GM19240 (cell line): Measurements from ENCODE around the gene CTRB1.
A peak's percentile ranks its signal among the peaks of the same experiment; 100 is the strongest.

ENCODE experiments used
- DNase-seq: peaks from one replicate; pipeline ENCODE4 v3.0.0; 2011; ENCODE audit warnings: low spot score; ENCODE audit not compliant: insufficient read length

Gene CTRB1

DNA sequence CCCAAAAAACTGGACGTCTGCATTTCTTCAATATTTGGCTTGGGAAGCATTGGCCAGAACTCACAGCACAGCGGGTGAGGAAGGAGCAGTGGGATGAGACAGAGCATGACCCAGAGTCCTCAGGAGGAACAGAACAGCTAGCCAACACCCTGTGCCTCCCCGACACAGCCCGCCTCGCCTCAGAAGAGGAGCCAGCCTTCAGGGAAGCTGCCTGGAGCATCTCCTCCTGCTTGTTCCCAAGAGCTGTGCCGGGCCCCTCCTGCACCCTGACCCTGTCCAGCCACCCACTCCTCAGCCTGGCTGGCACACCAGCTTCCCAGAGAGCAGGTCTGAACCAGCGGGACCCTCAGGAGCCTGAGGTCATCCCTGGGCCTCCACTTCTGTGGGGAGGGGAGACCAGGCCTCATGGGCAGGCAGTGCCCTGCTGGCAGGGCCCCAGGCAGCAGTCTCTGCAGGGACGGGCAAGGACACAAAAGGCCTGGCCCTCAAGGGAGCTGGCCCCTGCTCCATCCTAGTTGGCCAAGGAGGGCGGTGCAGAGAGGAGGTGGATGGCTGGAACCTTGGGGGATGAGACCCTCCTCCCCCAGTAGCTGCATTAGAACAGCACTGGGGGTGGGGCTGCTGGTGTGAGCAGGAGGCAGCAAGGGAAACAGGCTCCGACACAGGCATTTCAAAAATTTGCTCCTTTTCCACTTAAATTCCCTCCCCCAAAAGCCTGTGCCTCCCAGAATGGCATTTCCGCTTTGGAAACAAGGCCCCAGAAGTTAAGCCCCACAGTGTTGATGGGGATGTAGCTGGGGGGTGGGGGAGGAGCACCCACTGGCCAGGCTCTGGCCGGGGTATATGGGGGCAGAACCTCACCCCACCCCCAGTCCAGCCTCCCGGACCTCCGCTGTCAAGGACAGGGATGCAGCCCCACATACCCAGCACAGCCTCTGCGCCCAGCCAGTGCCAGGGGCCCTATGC, 34.4 kb downstream of the CTRB1 start:
- no peak for DNase-seq

DNA sequence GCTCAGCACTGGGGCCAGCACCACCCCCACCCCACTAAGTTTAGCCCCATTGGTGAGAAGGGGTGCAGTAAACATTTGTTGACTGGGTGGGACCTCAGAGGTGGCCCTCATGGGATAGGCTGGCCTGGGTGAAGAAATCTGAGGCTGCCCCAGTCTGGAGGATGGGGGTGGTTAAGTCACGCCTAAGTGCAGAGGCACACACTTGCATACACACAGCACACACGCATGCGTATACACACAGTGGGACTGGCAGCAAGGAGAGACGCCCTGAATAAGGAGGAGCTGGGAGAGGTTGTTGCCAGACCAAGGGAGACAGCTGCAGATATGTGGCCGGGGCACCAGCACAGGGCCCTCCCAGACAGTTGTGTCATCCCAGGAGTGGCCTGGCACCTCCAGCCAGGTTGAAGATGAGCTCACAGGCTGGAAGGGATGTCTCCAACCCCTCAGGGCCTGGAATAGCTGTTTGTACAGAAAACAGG, 35.6 kb downstream of the CTRB1 start:
- DNase-seq, result no peak

DNA sequence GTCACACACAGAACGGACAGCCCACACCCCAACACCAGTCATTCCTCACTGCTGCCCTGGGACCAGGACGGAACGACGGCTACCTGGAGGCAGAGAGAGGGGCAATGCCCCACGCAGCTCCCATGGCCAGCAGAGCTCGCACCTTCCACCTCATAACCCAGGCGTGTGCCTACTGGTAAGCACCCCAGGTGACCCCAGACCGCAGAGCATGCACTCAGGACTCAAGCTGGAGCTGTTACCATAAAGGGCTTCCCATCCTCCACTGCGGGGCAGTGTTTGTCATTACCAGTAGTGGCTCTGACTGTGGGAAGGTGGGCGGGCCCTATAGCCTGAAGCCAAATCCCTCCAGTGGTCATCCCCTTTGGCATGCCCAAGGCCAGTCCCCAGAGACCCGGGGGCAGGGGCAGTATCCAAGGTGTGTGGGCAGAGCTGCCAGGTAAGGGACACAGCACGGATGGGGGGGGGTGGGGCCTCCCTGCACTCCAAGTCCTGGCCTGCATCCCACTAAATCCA, 37.3 kb downstream of the CTRB1 start:
- no peak for DNase-seq

DNA sequence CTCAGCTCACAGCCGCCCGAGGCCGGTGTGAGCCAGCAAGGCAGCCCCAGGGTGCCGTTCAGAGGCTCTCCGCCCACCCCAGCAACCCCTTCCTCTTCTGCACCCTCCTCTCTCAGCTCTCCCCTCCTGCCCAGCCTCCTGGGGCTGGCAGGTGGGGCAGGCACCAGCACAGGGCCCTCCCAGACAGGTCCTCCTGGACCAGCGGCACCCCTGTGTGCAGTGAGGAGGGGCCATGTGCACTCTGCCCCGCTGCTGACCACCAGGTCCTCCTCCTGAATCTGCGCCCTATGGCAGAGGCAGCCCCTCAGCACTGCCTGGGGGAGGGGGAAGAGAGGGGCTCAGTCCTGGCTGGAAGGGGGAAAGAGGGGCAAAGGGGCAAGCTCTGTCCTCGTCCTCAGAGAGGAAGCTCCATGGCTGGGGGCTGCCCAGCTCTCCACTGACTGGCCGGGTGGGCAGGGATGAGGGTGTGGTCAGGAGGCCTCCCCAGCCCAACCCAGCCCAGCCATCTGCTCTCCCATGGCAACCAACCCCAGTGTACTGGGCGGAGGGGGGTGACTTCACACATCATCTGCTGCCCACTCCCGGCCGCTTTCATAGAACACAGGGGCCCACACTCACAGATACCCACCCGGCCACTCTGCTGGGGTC, 38.0 kb downstream of the CTRB1 start:
- no peak for DNase-seq

DNA sequence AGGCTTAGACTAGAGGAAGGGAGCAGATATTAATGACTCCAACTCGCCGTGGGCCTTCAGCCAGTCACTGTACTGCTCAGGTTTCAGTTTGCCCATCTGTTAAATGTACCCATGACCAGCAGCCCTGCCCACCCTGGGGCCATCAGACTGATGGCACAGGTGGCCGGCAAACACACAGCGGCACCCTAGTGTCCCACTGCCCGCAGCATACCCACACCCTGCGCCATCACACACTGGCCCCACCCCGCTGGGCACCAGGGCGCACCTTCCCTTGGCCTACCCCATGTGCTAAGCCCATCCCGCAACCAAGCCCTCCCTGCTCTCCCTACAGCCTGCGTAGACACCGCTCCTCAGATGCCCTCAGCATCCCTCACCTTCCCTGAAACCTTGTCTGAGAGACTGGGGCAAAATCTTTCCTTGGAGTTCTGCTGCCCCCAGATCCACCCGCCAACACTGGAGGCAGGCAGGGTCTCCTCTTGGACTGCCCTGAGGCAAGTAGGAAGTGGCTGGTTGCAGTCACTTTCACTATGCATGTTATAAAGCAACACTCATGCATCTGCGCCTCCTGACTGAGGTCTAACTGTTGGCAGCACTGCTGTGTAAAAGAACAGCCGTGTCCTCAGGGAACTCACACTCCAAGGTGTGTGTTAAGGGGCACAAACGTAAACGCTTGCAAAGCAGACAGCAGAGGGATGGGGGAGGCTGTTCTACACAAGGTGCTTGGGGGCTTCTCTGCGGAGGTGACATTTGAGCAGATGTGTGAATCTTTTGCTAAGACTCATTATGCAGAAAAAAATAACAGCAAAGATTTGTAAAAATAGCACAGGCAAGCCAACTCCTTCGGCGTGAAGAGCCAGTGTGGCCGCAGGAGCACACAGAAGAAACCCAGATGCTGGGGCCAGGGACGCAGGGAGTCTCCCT, 39.4 kb downstream of the CTRB1 start:
- no peak for DNase-seq

DNA sequence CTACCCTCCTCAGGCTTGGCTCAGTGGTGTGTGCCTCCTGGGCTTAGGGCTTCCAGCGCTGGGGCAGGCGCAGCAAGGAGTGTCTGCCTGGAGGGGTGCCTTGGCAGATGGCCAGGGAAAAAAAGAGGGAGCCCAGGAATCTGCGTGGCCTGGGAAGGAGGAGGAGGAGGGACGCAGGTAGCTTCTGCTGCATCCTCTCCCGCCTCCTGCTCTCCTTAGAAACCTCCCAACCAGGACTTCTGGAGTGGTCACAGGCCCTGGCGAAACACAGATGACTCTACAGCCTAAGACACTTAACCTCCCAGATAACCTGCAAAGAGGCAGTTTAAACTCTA, 40.0 kb downstream of the CTRB1 start:
- no peak for DNase-seq

DNA sequence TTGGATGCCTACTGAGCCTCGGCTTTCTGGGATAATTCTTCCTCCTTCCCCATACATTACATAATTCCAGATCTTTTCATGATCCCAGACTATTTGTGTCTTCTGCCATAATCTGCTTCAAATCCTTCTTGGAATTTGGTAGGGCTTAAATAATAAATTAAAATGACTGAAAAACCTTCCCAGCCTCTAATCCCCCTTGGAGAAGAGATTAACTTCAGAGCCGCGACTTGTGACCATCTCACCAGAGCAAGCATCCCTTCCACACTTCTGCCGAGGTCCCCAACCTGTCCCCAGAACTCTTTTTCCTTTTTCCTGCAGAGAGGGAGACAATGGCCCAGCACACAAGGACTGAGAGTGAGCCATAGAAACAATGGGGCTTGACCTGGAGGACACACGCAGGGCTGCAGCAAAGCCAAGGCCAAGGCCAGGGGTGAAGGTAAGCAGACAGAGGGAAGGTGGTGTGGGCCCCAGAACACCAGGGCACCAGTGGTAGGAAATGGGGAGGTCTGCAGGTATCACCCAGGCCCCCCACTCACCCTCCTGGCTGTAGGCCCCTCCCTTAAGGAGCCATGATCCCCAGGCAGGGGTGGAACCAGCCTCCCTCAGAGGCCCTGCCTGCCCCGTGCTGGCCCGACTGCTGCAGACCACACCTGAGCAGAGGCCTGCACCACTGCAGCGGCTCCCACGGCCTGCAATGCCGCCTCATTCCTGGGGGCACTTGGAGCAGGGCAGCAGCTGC, 42.2 kb downstream of the CTRB1 start:
- no peak for DNase-seq

DNA sequence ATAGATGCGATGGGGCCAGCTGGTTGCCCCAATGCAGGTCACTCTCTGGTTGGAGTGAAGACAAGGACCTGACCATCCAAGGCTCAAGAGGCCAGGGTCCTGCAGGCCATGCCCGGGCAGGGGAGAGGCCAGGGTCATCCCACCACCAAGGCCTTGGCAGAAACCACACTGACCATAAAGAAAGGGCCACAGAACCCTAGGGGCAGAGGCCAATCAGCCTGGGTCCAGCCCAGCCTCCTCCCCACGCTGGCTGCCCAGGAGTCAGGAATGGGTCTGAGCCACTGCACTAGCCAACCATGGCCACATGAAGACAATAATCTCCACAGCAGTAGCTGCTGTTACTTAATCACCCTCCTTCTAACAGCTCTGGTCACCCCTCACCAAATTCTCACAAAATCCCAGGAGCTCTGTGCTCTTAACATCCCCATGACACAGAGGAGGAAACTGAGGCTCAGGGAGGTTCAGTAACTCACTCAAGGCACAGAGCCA, 42.8 kb downstream of the CTRB1 start:
- no peak for DNase-seq

DNA sequence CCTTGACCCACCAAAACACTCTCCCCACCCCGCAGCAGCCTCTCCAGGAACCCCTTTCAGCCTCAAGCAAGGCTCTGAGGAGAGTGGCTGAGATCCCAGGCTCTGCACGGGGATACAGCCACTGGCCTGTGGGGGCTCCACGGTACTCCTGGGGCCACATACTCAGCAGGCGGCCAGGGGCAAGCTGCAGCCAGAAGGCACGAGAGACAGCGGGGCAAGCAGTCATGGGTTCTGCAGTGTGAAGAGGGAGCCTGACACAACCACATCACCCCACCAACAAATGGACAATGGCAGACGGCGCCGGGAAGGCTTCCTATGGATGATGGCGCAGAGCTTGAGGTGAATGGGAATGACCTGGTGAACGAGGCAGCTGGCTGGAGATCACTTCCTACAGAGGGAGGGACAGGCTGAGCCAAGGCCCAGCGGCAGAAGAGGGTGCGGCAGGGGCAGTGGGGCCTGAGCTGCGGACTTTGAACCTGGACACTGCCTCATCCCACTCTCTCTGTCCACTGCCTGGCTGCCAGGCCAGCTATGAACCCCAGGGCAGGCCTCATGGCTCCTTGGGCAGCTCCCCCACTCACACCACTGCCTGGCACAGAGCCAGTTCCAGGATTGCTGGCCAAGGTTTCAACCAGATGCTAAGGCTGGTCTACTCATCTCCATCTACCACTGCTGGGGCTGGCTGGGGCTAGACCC, 43.5 kb downstream of the CTRB1 start:
- no peak for DNase-seq

DNA sequence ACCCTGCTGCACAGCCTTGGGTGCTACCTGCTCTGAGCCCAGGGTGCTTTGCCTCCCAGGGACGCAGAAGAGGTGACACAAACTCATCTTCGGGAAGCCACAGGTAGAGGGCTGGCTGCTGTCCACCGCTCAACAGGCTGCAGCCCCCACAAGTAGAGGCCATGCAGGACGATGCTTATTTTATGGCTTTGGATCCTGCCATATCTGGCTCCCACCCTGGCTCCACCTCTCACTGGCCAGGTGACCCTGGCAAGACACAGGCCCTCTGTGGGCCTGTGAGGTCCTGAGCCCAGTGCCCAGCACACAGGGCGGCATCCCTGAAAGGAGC, 44.0 kb downstream of the CTRB1 start:
- no peak for DNase-seq

DNA sequence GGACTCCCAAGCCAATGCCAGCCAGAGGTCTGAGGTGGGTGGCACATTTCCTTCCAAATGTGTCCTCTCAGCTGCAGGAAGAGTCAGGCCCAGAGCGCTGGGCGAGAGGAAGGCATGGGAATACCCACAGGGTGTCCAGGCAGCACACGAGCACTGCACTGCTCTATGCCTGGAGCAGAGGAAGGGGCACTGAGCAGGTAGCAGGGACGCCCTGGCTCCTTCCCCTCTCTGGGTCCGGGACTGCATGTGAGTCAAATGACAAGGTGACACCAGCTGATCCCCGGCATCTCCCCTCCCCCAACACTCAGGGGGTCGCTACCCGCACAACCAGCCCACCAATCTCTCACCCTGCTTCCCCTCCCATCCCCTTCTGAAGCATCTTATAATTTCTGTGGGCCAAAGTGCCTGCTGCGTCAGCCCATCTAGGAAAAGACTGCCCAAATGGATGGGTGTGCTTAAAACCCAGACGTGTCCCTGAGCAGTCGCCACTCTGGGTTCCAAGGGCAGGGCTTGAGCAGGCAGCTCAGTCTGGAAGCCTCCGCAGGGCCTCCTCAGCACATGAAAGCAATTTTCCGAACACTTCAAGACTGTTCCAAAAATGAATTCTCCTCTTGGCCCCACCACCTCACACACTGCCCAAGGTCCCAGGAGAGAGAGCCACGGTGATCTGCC, 44.6 kb downstream of the CTRB1 start:
- DNase-seq, result no peak

DNA sequence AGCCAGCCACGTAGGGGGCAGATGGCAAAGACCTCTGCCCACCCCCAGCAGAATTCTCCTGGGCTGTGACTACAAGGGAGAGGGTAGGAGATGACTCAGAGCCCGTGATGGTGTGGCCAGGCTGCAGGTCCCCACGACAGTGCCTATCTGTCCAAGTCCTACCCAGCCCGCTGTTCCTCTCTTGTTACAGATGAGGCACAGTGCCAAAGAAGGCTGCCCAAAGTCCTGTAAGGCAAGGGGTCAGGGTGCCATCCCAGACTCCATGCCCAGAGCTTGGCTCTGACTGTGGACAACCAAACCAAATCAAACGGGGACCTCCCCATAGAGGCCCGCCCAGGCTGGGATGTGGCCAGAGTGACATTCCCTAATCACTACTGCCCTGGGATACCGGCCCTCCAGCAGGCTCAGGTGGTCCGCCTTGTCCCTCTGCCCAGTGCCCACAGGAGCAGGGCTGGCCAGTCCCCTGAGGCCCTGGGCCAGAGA, 45.2 kb downstream of the CTRB1 start:
- DNase-seq, result no peak

DNA sequence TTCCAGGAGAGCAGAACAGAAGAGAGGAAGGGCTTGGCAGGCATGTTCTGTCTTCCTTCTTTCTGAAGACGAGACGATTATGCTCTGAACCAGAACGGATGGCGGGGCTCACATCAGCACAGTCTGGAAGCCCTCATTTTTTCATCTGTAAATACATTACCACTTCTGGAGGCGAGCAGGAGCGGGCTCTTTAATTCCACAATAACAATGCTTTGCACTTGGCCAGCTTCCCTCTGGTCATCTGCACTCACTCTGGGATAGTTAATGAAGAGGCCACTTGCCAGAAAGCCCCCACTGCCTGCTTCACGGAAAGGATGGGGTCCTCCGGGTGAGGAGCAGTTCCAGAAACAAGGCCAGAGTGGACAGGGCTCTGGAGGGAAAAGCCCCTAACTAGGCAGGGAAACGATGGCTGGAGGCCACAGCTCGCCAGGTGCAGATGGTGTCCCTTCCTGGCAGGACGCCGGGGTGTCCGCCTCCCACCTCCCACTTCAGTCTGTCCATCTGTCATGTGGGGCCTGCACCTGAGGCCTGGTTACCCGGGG, 45.7 kb downstream of the CTRB1 start:
- no peak for DNase-seq

DNA sequence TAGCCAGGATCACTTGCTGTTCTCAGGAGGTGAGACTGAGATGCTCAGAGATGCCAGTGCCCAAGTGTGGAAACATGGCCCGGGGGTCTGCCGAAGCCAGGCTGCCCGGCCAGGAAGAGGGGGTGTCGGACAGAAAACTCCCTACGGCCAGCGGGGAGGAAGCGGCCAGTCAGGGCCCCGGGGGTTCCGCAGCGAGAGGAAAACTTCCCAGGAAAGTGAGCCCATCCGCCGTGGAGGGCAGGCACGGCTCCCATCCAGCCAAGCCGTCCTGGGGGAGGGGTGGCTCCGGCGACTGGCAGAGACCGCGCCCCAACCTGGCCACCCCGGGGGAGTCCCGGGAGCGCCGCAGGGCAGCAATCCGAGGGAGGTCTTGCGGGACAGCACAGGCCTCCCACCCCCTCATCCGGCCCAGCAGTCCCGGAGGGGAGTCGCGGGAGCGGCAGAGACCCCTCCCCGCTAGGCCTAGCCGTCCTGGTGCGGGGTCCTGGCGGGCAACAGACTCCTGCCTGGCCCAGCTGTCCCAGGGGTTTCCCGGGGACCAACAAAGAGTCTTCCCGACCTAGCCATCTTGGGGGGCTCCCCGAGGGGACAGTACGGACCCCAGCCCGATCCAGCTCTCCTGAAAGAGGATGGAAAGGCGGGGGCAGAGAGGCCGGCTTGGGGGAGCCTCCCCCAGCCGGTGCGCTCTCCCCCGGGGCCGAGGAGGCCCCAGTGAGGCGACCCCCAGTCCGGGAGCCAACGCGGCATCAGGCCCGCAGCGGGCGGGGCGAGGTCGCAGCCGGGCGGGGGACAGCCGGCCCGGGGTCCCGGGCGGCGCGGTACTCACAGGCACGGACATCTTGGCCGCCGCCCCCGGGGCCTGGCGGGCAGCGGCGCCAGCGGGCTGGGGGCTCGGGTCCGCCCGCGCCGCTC, 46.5 kb downstream of the CTRB1 start:
- no peak for DNase-seq

DNA sequence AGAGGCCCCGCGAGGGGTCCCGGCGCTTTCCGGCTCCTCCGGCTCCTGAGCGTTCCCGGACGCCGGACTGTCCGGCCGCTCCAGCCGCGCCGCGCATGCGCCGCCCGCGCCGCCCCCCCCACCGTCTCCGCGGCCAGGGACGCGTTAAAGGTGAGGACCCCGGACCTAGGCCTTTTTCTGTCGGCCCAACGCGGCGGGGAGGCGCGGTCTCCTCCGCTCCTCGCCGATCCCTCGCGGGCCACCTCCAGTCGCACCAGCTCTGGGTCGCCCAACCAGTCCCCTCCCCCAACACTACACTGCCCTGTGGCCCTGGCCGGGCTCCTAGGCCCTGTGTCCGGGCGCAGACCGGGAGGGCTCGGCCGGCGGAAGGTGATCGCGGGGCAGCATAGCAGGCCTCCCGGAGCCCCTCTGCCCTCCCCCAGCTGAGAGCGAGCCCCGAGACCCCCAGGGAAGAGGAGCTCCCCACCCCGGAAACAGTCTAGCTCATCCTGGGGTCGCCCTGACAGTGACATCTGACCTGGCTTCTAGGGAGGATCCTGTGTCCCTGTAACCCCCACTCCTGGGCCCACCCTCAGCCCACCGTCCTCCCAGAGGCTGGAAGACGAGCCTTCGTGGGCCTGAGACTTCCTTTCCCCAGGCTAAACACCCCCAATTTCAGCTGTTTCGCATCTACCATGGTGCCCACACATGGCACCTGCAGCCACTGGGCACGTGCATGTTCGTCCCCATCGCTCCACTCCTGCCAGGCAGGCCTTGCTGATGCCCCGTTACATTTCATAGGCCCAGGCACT, 47.3 kb downstream of the CTRB1 start:
- DNase-seq, result peak; percentile 83

DNA sequence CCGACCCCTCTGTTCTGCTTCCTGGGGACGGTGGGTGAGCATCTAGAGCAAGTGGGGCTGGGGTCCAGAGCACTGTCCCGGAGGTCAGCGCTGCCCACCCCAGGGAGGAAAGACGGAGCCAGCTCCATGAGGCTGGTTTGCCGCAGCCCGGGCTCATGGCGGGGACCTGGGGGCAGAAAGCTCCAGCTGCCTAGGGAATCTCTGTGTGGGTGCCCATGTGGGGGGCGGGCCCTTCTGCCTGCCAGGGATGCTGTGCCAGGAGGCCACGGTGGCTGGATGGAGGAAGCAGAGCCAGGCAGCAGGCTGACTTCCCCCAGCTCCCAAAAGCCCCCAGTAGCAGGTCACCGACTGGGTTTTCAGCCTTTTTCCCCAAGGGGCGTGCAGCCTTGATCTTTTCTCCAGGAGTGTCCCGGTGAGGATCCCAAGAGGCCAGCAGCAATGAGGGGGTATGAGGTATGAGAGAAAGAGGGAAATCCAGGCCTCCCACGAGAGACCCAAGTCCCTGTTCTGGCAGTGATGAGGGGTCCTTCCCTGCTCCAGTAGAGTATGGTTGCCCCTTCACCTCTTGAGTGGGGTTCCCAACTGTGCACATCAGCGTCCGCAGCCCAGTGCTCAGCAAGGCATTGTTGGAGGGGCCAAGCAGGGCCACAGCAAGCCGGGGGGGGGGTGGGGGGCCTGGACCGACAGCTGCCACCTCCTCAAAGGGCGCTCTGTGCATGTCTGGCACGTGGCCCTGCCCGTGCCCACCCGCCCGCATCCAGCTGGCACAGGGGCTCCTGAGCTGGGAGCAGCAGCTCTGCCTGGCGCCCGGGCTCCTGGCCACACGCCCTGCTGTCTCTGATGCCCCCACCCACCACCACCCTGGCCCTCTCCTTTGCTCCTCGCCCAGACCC, 48.2 kb downstream of the CTRB1 start:
- DNase-seq, result no peak
